A673 (cell line): Measurements from ENCODE around the gene KRAS. TPM values are rescaled to one million over a fixed set of nuclear protein-coding genes. Genes with fewer than 3 reads are reported as not detected.

Source experiments
- Bru-seq: library from RNA; stranded (reverse); fragments of 400-500 nt; gene quantifications from one replicate; lab custom pipeline; 2021; lab: Mats Ljungman, UMichigan
- BruChase-seq, 2 experiments: library from RNA; stranded (reverse); fragments of 400-500 nt; gene quantifications; one replicate each; lab custom pipeline; 2021; lab: Mats Ljungman, UMichigan
- BruUV-seq: library from RNA; stranded (reverse); fragments of 400-500 nt; replicated peaks from 2 replicates; lab custom pipeline; 2021; lab: Mats Ljungman, UMichigan
- CTCF ChIA-PET: fragments of 300-600 bp; sonication (Branson Sonifier 250); formaldehyde crosslinking; loops from one replicate; lab custom pipeline; 2022; ENCODE audit warnings: antibody characterized with exemption; lab: Charles Lee
- POLR2A ChIA-PET: fragments of 300-600 bp; sonication (Branson Sonifier 250); formaldehyde crosslinking; loops from one replicate; lab custom pipeline; 2022; ENCODE audit warnings: antibody characterized with exemption; ENCODE audit not compliant: low non-redundant PET; lab: Charles Lee
- DNase-seq: peaks from one replicate; pipeline ENCODE4 v3.0.0-alpha.2; 2015; ENCODE audit warnings: low spot score
- H3K27ac ChIP-seq: fragments of 200-600 bp; sonication (generic); 2 replicates; pipeline ENCODE4 v1.5.1; 2016; ENCODE audit warnings: mixed run types, low read depth, mild to moderate bottlenecking, mixed read lengths, antibody characterized with exemption, low read length; ENCODE audit not compliant: poor library complexity, severe bottlenecking
- H3K27me3 ChIP-seq: fragments of 200-600 bp; sonication (generic); replicated peaks from 2 replicates; pipeline ENCODE4 v1.6.1; 2017; ENCODE audit warnings: mixed run types, low read depth, mild to moderate bottlenecking, mixed read lengths, antibody characterized with exemption, low read length; ENCODE audit not compliant: insufficient read depth, poor library complexity
- H3K36me3 ChIP-seq: fragments of 200-600 bp; sonication (generic); 2 replicates; pipeline ENCODE4 v1.6.1; 2016; ENCODE audit warnings: mixed run types, mild to moderate bottlenecking, mixed read lengths, antibody characterized with exemption, low read length; ENCODE audit not compliant: insufficient read depth, poor library complexity, severe bottlenecking
- H3K4me1 ChIP-seq: fragments of 200-600 bp; sonication (generic); 2 replicates; pipeline ENCODE4 v1.6.1; 2017; ENCODE audit warnings: mixed run types, mild to moderate bottlenecking, mixed read lengths, antibody characterized with exemption, low read length; ENCODE audit not compliant: insufficient read depth, poor library complexity, severe bottlenecking
- H3K4me3 ChIP-seq: fragments of 200-600 bp; sonication (generic); 2 replicates; pipeline ENCODE4 v1.5.1; 2016; ENCODE audit warnings: low read depth, mixed run types, mild to moderate bottlenecking, mixed read lengths, low read length; ENCODE audit not compliant: poor library complexity, severe bottlenecking
- H3K9me3 ChIP-seq: fragments of 200-600 bp; sonication (generic); 2 replicates; pipeline ENCODE4 v1.6.1; 2016; ENCODE audit warnings: mixed run types, low read depth, mild to moderate bottlenecking, mixed read lengths, antibody characterized with exemption, low read length; ENCODE audit not compliant: poor library complexity, severe bottlenecking
- CTCF ChIP-seq: fragments of 300-800, 200-600 bp; sonication (generic); conservative IDR thresholded peaks from 2 replicates; pipeline ENCODE4 v1.5.1; 2017; ENCODE audit warnings: low read depth, mild to moderate bottlenecking, antibody characterized with exemption, low read length, moderate library complexity, mixed read lengths
- EZH2 ChIP-seq: fragments of 200-600 bp; sonication (generic); IDR thresholded peaks from 2 replicates; pipeline ENCODE4 v1.6.1; 2017; ENCODE audit warnings: borderline replicate concordance, low read depth, mild to moderate bottlenecking, mixed read lengths, antibody characterized with exemption, low read length; ENCODE audit not compliant: poor library complexity, severe bottlenecking
- intact Hi-C: fragments of 100-400 bp; cut with micrococcal nuclease; formaldehyde crosslinking; loops from one replicate; pipeline ENCODE4 v1.10.0; 2022; ENCODE audit not compliant: unreplicated experiment
- long read RNA-seq: library from polyadenylated mRNA; stranded (forward); transcript quantifications from one replicate; pipeline ENCODE4 v2.0.0, GENCODE V29; 2022
- total RNA-seq: library from RNA; stranded (reverse); gene quantifications from 2 replicates; pipeline ENCODE4 v1.2.3, GENCODE V29; 2021

Gene KRAS
- 25.2 and 29.2 TPM in 2 replicates for total RNA-seq
- percentile 80 among the genes with signal in this experiment for Bru-seq, nascent RNA
- BruChase-seq, experiment 1, labeled RNA remaining after a 2-hour chase = percentile 84 among the genes with signal in this experiment
- BruChase-seq, experiment 2, labeled RNA remaining after a 6-hour chase = percentile 86 among the genes with signal in this experiment
- long read RNA-seq, full-length matches to known transcripts = 33 of 55 reads
- long read RNA-seq, partial matches to known transcripts = 2 of 55 reads
- long read RNA-seq, other reads (novel, unspliced or antisense) = 20 of 55 reads

DNA sequence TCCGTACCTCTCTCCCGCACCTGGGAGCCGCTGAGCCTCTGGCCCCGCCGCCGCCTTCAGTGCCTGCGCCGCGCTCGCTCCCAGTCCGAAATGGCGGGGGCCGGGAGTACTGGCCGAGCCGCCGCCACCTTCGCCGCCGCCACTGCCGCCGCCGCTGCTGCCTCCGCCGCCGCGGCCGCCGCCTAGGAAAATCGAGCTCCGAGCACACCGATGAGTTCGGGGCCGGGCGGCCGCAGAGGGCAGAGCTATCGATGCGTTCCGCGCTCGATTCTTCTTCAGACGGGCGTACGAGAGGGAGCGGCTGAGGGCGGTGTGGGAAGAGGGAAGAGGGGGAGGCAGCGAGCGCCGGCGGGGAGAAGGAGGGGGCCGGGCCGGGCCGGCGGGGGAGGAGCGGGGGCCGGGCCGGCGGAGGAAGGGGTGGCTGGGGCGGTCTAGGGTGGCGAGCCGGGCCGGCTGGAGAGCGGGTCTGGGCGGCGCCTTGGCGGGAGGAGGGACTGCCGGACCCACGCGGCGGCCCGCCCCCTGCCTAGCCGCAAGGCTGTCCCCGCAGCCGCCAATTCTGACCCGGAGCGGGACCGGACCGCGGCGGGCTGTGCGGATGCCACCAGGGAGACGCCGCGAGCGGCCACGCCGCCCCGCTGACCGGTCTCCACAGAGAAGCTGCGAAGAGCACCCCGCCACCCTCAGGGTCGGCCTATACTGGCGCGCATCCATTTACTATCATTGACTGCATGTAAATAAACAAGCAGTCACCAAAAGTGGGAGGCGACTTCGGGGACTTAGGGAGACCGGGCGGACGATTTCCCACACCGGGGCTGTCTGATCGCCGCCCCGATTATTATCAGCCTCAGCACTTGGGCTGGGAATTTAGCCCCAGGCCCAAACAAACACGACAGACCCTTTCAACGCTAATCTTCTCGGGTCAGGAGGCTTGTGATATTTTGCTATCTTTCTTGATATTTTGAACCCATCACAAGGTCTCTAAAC, at the start of gene KRAS:
TSS of gene KRAS (minus strand) at position 186 of the 987 bp plus-strand sequence.
- Histone ChIP-seq H3K9me3 (no peaks in the 10 kb centered on the region), H3K27ac (peak within 1 kb of the TSS; percentile 81), H3K36me3 (no peaks in the 10 kb centered on the region), H3K27me3 (no peaks in the 10 kb centered on the region), H3K4me3 (peak within 1 kb of the TSS; percentile 90), H3K4me1 (peaks cover 4% of the 10 kb centered on the region)
- CTCF ChIA-PET = no interaction called here
- TF ChIP-seq CTCF (no peak), EZH2 (no peak)
- DNase-seq = peak; percentile 97
- intact Hi-C loops = no loop called here
- POLR2A ChIA-PET = interaction anchor here (0.7 kb wide), 2 partner anchors 44 to 305 kb away, joined by 6 to 13 read pairs; no protein-coding TSS in a partner anchor
- no TSS peak for BruUV-seq

- Histone ChIP-seq H3K9me3 (no peaks in the 10 kb centered on the region), H3K4me3 (no peak overlapping the region), H3K27ac (no peak overlapping the region), H3K36me3 (no peaks in the 10 kb centered on the region), H3K27me3 (no peaks in the 10 kb centered on the region), H3K4me1 (no peaks in the 10 kb centered on the region)
- POLR2A ChIA-PET = no interaction called here
- DNase-seq = no peak
- intact Hi-C loops = no loop called here
- BruUV-seq = no TSS peak
- CTCF ChIA-PET = no interaction called here
- TF ChIP-seq EZH2 (no peak), CTCF (no peak)
These were observed 45.7 kb upstream of the KRAS start for GRCh38 chr12:25296381-25296780.

- H3K4me3 ChIP-seq = no peak overlapping the region
- H3K9me3 ChIP-seq = no peaks in the 10 kb centered on the region
- CTCF ChIA-PET = interaction anchor here (0.6 kb wide), 1 partner anchor 199 kb away, joined by 3 read pairs; no protein-coding TSS in a partner anchor
- H3K36me3 ChIP-seq = no peaks in the 10 kb centered on the region
- no peak for DNase-seq
- H3K4me1 ChIP-seq = no peaks in the 10 kb centered on the region
- no peak overlapping the region for H3K27ac ChIP-seq
- intact Hi-C loops = no loop called here
- no peak for TF ChIP-seq CTCF
- no peak for TF ChIP-seq EZH2
- BruUV-seq = no TSS peak
- no peaks in the 10 kb centered on the region for H3K27me3 ChIP-seq
- POLR2A ChIA-PET = no interaction called here
These were observed 44.6 kb upstream of the KRAS start for GRCh38 chr12:25295361-25295760.
